Measurements from ENCODE around the gene ESYT3.
"Not testable (repeated sequence)": the region's sequence is repeated elsewhere in the genome, so short reads cannot be mapped to it uniquely, and the experiment has no call there.

Gene ESYT3

DNA sequence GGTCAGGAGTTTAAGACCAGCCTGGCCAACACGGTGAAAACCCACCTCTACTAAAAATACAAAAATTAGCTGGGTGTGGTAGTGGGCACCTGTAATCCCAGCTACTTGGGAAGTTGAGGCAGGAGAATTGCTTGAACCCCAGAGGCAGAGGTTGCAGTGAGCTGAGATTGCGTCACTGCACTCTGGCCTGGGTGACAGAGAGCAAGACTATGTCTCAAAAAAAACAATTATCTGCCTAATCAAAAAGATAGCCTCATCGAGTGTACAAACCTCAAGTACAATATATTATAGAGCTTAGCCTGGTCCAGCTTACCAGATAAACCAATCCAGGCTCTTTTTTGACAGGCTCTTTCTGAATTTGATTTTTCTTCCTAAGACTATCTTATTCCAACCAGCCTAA, 61.2 kb downstream of the ESYT3 start:
- DNase-seq = not testable (repeated sequence)

DNA sequence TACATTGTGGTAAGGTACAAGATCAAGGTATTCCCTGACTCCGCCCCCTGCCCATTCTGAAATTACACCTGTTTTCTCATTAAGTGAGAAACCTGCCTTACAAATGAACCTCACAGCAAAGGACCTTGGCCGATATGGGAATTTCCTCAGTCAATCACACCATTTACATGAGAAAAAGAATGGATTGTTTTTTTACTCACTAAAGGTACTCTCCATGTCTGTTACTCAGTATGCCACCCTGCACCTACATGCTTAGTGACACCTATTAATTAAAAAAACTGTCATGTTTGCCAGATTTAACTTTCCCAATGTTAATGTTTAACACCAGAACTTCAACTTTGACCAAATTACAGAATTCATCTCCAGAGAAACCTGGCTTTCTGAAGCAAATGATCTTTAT, 62.0 kb downstream of the ESYT3 start:
- no peak for DNase-seq

DNA sequence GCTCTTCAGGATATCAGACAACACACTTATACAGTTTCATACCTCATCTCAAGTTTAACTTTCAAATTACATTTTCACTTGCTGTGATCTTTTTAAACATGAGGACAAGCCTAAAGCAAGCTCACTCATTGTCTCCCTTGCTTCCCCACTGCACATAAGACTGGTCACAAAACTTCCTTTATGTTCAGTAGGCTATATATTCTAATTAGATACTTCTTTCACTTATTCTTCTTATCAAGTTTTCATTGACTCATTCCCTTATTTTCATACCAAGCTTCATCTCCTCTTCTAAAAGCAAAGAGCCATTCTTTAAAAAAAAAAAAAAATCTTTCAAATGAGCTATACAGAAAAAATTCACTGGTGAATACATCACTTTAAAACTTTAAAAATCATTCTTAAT, 62.6 kb downstream of the ESYT3 start:
- DNase-seq = no peak

DNA sequence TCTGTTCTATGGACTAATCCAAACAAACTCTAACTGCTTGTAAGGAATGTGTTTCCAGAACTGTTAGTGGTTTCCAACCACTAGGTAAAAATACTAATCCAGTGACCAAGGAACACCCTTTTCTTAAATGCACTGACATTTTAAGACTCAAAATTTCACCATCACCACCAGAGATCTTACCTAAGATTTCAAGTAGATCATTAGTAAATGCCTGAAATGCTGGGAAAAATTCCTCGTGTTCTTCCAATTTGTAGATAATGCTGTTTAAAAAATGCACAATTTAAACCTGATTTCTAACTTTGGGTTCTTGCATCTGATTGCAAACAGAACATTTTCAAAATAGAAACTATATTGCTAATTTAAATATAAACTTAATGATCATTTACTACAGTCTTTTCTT, 63.4 kb downstream of the ESYT3 start:
- no peak for DNase-seq

DNA sequence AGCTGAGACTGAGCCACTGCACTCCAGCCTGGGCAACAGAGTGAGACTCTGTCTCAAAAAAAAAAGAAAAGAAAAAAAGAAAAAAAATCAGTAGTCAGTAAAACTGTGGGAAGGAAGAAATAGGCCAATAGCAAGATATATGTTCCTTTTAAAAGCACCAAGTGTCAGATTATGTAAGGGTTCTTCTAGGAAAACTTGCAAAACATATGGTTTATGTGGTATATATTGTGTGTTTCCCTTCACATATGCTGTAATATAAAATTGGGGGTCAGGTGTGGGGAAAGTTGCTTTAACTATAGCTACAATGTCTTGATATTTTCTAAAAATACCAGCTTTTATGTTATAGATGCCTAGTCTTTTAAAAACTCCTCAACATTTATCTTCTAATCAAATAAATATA, 64.6 kb downstream of the ESYT3 start:
- no peak for DNase-seq

DNA sequence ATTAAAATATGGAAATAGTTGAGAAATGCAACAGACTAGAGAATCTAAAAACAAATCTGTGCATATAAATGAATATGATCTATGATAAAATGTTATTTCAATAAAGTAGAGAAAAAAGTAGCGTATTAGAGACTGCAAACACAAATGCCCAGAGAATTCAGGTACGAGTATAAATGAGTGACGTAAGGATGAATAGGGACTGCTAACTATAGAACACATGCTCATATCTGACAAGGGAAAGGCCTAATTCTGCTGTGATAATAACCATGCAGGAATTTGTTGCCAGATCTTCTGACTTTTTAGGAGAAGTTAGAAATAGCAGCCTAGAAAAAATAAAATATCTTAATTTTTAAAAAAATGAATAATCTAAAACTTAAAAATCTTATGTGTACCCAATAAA, 73.1 kb downstream of the ESYT3 start:
- DNase-seq = no peak

DNA sequence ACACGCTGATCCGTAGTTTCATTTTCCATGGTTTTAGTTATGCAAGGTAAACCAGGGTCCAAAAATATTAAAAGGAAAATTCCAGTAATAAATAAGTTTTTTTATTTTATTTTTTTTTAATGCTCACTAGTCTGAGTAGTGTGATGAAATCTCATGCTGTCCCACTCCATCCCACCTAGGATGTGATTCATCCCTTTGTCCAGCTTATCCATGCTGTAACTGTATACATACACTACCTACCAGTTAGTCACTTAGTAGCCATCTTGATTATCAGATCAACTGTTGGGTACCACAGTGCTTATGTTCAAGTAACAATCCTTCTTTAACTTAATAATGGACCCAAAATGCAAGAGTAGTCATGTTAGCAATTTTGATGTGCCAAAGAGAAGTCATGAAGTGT, 75.2 kb downstream of the ESYT3 start:
- no peak for DNase-seq

DNA sequence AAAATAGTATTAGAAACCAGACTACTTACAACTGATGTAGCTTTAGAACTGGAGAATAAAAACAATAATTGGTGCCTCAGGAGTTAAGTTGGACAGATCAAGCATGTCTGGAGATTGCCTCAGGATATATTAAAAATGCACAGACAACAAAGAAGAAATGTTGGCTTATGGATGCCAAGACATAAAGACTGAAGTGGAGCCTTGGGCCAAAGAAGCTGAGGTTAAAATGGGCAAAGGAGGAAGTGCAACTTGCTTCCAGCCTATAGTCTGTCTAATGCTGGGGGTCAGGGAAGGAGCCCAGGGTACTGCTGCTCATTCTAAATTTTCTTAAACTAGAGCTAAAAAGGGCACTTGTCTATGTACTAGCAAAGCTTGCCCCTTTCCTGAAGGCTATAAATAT, 77.5 kb downstream of the ESYT3 start:
- no peak for DNase-seq

DNA sequence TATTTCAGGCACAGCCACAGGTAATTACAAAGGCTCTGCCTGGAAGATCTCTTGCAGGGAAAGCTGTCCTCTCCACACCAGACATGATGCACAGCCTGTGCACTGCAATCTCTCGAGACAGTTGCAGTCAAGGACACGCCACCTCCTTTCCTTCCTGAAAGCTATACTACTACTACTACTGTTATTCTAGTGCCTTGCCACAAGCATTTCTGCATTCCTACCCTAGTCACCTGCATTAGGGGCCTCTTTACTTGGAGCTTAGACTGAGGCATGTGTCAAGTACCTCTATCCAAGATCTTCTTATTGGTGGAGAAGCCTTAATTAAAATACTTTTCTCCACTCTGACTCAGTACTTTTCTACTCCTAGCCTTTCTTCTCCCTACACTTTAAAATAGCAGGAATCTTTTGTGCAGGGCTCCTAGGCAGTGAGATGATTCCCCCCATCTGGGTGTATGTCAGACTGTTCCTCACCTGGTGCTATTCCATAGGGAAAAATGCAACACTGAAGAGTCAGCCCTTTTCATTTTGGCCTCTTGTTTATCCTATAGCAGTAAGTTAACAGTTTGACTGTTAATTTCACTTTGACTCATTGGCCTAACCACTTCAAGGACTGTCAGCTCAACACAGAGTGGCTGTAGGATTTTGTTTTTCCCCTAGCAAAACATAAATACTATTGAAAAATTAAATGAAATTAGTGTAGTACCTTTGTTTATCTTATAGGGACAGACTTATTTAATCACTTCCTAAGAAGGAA, 78.9 kb downstream of the ESYT3 start:
- no peak for DNase-seq

DNA sequence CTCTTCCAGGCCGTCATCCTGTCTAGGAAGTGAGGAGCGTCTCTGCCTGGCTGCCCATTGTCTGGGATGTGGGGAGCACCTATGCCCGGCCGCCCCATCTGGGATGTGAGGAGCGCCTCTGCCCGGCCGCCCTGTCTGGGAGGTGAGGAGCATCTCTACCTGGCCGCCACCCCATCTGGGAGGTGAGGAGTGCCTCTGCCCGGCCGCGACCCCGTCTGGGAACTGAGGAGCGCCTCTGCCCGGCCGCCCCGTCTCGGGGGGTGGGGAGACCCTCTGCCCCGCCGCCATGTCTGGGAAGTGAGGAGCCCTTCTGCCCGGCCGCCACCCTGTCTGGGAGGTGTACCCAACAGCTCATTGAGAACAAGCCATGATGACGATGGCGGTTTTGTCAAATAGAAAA, 87.0 kb downstream of the ESYT3 start:
- DNase-seq = not testable (repeated sequence)

Measured in activated CD8-positive, alpha-beta memory T cell treated with anti-CD3 and anti-CD28 coated beads for 24 hours (primary cell).